Left forelimb (tissue), 1 donor: ENCODE results near the gene RBMS1.

Experiments used
- DNase-seq: peaks from one replicate; pipeline ENCODE4 v3.0.0-alpha.2; 2018; ENCODE audit warnings: low spot score

Gene RBMS1

GRCh38 chr2:160493227-160494028 lies at the start of gene RBMS1:
TSS of gene RBMS1 (minus strand) at chr2:160493807. CDS start at chr2:160493363, 444 bp downstream.
- DNase-seq, result peak; percentile 84

GRCh38 chr2:160541745-160542144 lies 48.1 kb upstream of the RBMS1 start:
- DNase-seq, result no peak

GRCh38 chr2:160538559-160539355 lies 45.1 kb upstream of the RBMS1 start:
- DNase-seq, result no peak

- no peak for DNase-seq
These were observed 44.5 kb upstream of the RBMS1 start for GRCh38 chr2:160538115-160538514.

- no peak for DNase-seq
These were observed 41.4 kb upstream of the RBMS1 start for GRCh38 chr2:160534996-160535395.

GRCh38 chr2:160534249-160534648 lies 40.6 kb upstream of the RBMS1 start:
- DNase-seq, result no peak

GRCh38 chr2:160533482-160533881 lies 39.9 kb upstream of the RBMS1 start:
- DNase-seq, result no peak

- DNase-seq, result no peak
These were observed 38.8 kb upstream of the RBMS1 start for GRCh38 chr2:160532388-160532787.

- DNase-seq, result no peak
These were observed 29.5 kb upstream of the RBMS1 start for GRCh38 chr2:160522951-160523710.

GRCh38 chr2:160517731-160518130 lies 24.1 kb upstream of the RBMS1 start:
- DNase-seq, result no peak

GRCh38 chr2:160516547-160517365 lies 23.1 kb upstream of the RBMS1 start:
- no peak for DNase-seq

GRCh38 chr2:160515120-160515519 lies 21.5 kb upstream of the RBMS1 start:
- DNase-seq, result no peak

GRCh38 chr2:160513120-160513519 lies 19.5 kb upstream of the RBMS1 start:
- no peak for DNase-seq

- no peak for DNase-seq
These were observed 18.9 kb upstream of the RBMS1 start for GRCh38 chr2:160512491-160512890.

- no peak for DNase-seq
These were observed 17.0 kb upstream of the RBMS1 start for GRCh38 chr2:160510617-160511016.

GRCh38 chr2:160509016-160509415 lies 15.4 kb upstream of the RBMS1 start:
- no peak for DNase-seq

GRCh38 chr2:160507464-160507863 lies 13.9 kb upstream of the RBMS1 start:
- DNase-seq, result no peak

GRCh38 chr2:160507046-160507407 lies 13.4 kb upstream of the RBMS1 start:
- DNase-seq, result no peak

- DNase-seq, result no peak
These were observed 12.9 kb upstream of the RBMS1 start for GRCh38 chr2:160506371-160507045.

GRCh38 chr2:160505256-160505655 lies 11.6 kb upstream of the RBMS1 start:
- DNase-seq, result no peak

GRCh38 chr2:160502478-160502877 lies 8.9 kb upstream of the RBMS1 start:
- no peak for DNase-seq
